OCI-M2 (cell line): ENCODE results near the gene TEX35.

Experiments used
- DNase-seq: peaks from one replicate; lab custom pipeline; 2025; ENCODE audit not compliant: unreplicated experiment; lab: John Stamatoyannopoulos, UW

TEX35 gene

GRCh38 chr1:178516110-178516509, 3.2 kb downstream of the TEX35 start:
- DNase-seq: no peak

- no peak for DNase-seq
Measured at GRCh38 chr1:178518894-178519293, 6.0 kb downstream of the TEX35 start.

DNA sequence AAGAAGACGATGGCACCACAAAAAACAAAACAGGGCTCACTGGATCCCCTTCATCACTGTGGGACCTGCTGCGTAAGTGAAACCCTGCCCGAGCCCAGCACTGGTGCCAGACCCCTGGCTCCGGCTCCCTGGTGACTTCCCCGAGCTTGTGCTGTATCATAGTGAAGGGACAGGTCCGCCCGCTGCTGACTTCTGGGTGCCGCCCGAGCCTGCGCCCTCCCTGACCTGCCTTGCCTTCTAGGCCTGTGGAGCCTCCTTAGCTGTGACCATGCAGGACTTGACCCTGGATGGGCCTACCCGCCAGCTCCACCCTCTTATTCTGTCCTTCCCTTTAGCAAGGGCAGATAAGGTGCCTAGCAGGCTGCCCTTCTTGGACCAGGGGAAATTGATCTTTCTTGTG, 7.9 kb downstream of the TEX35 start:
- no peak for DNase-seq

- no peak for DNase-seq
Measured at GRCh38 chr1:178521241-178521640, 8.3 kb downstream of the TEX35 start.

GRCh38 chr1:178527117-178527516, 14.2 kb downstream of the TEX35 start:
- DNase-seq: no peak

DNA sequence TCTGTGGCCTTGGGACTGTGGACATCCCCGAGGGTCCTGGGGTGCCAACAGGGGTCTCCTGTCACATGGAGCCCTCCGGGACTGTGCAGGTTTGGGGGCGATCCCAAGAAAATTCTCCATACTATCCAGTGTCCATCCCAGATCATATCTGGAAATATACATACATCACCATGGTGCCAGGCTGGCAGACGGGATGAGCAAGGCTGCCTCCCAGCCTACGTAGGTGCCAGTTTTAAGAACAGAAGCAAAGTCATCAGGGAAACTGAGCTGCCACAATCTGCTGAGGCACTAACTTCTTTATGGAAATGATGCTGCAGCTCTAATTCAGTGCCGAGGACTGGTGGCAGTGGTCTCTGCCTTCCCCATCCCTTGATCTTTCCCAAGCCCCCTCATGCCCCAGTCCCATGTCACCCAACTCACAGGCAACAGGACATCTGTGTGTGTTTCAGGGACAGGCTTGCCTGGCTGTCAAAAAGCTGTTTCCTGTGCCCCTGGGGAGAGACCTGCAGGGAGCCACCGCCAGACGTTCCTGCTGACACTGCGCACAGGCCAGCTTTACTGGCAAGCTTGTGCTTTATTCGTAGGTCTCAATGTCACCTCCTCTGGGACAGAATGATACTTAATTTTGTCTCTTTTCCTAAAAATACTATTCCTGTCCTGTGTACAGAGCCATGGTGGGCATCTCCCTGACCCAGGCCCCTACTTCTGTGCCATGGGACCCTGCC, 15.5 kb downstream of the TEX35 start:
- DNase-seq: no peak

GRCh38 chr1:178528953-178529335, 16.0 kb downstream of the TEX35 start:
- no peak for DNase-seq

DNA sequence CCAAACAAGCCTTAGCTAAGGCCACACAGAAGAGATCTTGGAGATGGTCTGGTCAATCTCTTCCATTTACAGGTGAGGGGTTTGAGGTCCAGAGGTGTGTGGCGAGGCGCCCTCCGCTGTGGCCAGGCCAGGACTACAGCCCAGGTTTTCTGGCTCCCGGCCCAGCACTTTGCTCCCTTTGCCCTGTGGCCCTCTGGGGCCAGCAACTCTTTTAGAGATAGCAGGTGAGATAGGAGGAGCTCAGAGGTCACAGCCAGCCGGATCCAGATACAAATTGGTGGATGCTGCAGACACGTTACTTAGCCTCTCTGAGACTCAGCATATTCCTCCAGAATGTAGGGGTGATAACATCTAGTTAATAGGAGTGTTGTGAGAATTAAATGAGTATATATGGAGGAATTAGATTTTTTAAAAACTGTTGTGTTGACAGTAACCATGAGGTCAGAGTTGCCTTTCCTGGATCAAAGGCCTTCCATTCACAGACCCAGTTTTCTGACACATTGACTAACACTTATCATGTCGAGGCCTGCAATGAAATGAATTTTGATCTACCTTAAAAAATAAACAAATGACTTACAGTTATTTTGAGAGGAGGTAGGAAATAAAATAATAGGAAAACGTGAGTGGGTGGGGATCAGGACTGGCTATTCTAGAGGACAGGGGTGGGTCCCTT, 16.6 kb downstream of the TEX35 start:
- no peak for DNase-seq

DNA sequence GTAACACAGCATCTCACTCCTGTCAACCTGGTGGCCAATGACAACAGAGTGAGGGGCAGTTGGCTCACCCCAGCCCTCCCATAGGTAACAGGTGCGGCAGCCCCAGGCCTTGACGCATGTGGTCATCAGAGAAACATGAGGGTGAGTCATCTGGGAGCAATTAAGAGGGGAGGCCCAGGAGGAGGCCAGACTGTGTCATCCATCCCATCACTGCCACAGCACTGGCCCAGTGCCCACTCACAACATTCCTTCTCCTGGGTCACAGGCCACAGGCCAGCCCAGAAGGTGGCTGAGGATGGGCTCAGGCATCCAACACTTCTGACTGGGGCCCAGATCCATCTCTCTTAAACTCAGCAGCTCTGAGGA, 17.1 kb downstream of the TEX35 start:
- no peak for DNase-seq

- DNase-seq: no peak
Measured at GRCh38 chr1:178530502-178530901, 17.6 kb downstream of the TEX35 start.

DNA sequence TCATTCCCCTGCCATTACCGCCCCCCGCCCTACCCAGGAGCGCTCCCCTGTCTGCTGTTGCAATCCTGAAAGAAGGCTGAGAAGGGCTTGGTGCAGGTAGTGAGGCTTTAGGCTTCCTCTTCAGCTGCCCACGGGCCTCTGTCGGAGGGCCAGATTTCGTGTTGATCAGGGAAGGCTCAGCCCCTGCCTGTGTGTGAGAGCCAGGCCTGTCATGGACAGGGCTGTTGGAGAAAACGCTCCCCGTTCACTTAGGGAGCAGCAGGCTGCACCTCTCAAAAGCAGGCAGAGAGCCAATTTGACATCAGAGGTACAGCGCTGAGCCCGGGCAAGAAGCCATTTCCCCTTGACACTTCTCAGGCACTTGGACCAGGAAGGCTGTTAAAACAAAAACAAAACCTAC, 19.0 kb downstream of the TEX35 start:
- DNase-seq: no peak

DNA sequence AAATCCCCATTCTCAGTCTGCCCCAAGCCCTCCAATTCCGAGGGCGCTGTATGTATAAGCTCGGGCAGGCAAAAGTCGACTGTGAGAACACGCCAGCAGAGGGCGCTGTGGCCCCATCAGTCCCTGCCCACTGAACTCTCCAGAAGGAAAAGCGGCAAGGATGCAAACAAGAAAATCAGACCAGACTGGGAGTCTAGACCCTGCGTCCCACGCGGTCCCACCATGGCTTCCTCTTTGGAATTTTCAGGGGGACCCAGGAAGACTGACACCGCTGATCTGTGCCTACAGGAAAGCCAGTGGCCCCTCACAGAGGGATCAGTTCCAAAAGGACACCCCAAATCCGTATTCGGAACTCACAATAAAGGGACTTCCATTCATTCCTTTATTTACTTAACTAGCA, 19.5 kb downstream of the TEX35 start:
- DNase-seq: peak; percentile 14

DNA sequence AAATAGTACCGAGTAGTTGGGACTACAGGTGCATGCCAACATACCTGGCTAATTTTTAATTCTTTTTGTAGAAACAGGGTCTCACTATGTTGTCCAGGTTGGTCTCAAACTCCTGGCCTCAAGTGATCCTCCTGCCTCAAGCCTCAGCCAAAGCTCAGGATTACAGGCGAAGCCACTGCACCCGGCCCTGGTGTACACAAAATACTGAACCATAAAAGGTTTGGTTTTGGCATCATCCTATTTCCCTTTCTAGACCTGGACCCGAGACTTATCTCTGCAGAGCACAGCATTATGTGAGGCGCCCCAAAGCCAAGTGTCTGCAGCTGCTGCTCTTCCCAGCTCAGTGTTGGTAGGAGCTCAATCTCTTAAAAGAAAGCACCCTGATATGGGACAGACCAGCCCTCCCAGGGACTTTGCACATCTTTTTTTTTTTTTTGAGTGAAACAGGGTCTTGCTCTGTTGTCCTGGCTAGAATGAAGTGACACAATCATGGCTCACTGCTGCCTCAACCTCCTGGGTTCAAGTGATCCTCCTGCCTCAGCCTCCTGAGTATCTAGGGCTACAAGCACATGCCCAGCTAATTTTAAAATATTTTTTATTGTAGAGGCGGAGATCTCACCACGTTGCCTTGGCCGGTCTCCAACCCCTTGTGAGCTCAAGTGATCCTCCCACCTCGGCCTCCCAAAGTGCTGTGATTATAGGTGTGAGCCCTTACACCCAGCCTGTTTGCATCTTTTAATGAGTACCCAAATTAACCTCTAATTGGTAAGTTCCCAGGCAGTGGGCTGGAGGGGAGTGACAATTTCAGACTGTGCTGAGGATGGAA, 20.4 kb downstream of the TEX35 start:
- no peak for DNase-seq

- no peak for DNase-seq
Measured at GRCh38 chr1:178534137-178534868, 21.4 kb downstream of the TEX35 start.

- DNase-seq: no peak
Measured at GRCh38 chr1:178536329-178536728, 23.4 kb downstream of the TEX35 start.

DNA sequence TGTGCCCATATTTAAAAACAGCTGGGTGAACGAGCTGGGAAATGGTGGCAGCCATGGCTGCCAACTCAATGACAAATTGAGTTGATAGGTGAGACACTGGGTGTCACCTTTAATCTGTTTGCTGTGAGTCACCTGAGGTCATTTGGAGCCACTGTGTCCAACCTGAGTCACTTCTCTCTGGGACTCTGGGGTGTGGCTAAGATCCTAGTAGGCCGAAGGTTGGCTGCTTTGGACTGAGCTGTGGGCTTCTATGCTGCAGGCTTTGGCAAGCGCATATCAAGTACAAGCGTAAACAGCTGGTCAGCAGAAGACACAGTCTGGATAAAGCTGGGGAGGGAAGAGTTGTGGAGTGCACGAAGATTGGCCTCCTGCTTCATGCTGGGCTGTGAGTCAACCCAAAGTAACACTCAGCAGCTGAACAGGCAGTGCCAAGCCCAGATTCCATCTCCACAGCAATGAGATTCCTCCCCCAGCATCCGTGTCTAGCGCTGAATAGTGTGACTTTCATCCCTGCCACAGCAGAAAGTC, 24.0 kb downstream of the TEX35 start:
- DNase-seq: no peak

DNA sequence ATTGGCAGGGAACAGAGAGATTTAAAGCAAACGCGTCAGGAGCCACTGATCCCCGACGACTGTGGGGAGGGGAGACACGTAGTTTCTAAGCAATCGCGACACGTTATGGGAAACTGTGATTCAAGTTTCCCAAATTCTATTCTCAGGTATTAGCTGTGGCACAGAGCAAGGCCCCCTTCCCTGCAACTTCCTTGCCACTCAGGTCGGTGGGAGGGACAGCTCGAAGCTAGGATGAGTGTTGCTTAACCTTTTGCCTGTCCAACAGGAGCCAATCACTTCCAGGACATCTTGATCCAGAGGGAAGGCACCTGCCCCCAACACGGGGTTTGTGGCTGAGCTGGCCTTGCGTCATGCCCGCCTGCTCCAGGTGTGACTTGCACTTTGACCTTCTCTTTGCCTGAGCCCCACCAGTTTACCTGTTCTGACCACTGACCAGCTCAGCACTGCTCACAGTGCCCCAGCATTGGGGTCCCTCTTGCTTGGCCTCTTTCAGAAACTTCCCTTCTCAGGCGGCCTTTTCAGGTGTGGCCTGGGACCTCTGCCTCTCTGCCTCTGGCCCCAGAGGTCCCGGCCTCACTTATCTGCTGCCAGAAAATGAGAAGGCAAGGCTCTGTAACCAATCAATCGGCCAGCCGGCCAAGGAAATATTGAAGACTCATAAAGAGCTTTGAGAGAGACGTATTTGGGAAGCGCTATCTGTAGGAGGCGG, 24.6 kb downstream of the TEX35 start:
- no peak for DNase-seq

GRCh38 chr1:178538192-178538916, 25.4 kb downstream of the TEX35 start:
- no peak for DNase-seq

DNA sequence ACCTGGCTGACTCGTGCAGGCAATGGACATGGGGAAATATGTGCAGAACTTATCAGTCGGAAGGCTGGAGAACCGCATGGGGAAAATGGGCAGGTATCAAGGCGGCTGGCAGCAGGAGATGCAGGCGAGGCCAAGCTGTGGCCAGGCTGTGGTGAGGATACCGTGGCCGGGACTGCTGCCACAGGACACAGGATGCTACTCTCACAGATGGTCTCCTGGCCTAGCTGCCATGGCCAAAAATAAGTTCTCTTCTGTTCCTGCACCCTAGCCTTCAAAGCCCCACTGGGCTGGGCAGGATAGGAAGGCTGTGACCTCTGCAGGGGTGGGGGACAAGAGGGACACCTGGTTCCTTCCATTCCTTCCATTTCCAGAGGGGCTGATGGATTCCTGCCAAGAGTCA, 26.4 kb downstream of the TEX35 start:
- DNase-seq: no peak

DNA sequence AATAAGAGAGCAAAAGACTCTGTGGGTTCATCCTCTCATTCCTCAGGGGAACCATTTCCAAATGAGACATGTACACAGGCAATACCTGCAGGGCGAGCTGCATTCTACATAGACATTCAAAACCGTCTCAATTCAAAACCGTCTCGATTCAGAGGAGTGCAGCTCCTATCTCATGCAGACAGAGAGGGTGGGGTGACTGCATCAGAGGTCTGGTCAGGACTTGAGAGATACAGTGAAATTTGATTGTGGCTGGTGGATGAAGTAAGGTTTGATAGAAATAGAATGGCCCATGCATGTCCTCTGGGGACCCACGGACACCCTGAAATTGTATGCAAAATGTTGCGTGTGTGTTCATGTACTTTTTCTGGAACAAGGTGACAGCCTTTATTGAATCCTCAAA, 27.3 kb downstream of the TEX35 start:
- DNase-seq: no peak
